ENCODE data around the gene TRAPPC14.

The TRAPPC14 gene

DNA sequence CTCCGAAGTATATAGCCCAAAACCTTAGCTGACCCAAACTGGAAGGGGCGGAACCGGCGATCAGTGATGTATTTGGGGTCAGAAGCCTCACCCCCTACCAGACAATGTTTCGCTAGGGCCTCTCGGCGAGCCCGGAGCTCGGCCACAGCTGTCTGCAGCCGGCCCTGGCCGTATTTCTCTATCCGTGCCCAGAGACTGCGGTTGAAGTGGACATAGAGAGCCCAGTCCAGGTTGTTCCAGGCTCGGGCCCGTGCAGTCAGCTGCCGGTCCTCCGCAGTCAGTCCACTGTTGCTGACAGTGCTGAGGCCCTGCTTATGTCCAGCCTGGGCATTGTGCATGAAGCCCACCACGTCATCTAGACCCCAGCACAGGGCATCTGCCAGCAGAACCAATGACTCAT lies 1.5 kb upstream of the TRAPPC14 start:
- H2AFZ ChIP-seq (ENCODE audit: low read depth, low read length, severe bottlenecking), result no peak overlapping the region
- no peaks in the 10 kb centered on the region for H4K20me1 ChIP-seq (ENCODE audit: low read depth, low read length)
- H3F3A ChIP-seq (ENCODE audit: insufficient read depth), result peaks cover 20% of the 10 kb centered on the region
- H3K9me3 ChIP-seq (ENCODE audit: insufficient read depth, low read length), result no peaks in the 10 kb centered on the region
- no peak overlapping the region for H3K4me3 ChIP-seq (ENCODE audit: insufficient read depth, low read length, poor library complexity, severe bottlenecking)
- H3K9ac ChIP-seq (ENCODE audit: low read length), result no peak overlapping the region
- no peak for TF ChIP-seq EZH2phosphoT487 (conservative IDR thresholded peaks at IDR 0.05; ENCODE audit: low read length)
- TF ChIP-seq, protein P1, sequence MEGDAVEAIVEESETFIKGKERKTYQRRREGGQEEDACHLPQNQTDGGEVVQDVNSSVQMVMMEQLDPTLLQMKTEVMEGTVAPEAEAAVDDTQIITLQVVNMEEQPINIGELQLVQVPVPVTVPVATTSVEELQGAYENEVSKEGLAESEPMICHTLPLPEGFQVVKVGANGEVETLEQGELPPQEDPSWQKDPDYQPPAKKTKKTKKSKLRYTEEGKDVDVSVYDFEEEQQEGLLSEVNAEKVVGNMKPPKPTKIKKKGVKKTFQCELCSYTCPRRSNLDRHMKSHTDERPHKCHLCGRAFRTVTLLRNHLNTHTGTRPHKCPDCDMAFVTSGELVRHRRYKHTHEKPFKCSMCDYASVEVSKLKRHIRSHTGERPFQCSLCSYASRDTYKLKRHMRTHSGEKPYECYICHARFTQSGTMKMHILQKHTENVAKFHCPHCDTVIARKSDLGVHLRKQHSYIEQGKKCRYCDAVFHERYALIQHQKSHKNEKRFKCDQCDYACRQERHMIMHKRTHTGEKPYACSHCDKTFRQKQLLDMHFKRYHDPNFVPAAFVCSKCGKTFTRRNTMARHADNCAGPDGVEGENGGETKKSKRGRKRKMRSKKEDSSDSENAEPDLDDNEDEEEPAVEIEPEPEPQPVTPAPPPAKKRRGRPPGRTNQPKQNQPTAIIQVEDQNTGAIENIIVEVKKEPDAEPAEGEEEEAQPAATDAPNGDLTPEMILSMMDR (IDR thresholded peaks at IDR 0.05; ENCODE audit: insufficient read depth, low read length, poor library complexity, severe bottlenecking), result no peak
- peaks cover 13% of the 10 kb centered on the region for H3K79me2 ChIP-seq (ENCODE audit: insufficient read depth, low read length)
- H3K27ac ChIP-seq (ENCODE audit: low read depth, low read length), result no peak overlapping the region
- H3K27me3 ChIP-seq (ENCODE audit: low read length), result no peaks in the 10 kb centered on the region
- no peaks in the 10 kb centered on the region for H3K36me3 ChIP-seq (ENCODE audit: low read length)
- no peak overlapping the region for H3K4me2 ChIP-seq (ENCODE audit: low read depth, low read length, poor library complexity, severe bottlenecking)
- no peaks in the 10 kb centered on the region for H3K9me2 ChIP-seq (replicated peaks; ENCODE audit: insufficient read depth, low read length)

DNA sequence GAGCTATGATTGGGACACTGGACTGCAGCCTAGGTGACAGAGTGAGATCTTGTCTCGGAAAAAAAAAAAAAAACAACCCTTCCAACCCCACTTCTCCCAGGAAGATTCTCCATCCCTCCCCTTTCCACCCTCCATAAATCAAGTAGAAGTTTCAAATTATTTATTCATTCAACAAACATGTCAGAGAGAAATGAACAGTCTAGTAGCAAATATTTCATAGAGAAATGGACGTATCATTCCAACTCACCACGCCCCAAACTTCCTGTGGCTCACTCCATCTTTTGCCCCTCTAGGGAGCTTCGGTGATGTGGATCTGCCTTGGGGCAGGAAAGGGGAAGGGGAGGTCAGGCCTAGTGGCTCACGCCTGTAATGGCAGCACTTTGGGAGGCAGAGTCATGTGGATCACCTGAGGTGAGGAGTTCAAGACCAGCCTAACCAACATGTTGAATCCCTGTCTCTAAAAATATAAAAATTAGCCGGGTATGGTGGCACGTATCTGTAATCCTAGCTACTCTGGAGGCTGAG lies 638 bp upstream of the TRAPPC14 start:
- H3K9ac ChIP-seq (ENCODE audit: low read length), result peak overlapping the region; percentile 92
- H3K9me3 ChIP-seq (ENCODE audit: insufficient read depth, low read length), result no peaks in the 10 kb centered on the region
- peaks cover 13% of the 10 kb centered on the region for H3K79me2 ChIP-seq (ENCODE audit: insufficient read depth, low read length)
- H2AFZ ChIP-seq (ENCODE audit: low read depth, low read length, severe bottlenecking), result peak overlapping the region; percentile 74
- H4K20me1 ChIP-seq (ENCODE audit: low read depth, low read length), result no peaks in the 10 kb centered on the region
- H3K4me2 ChIP-seq (ENCODE audit: low read depth, low read length, poor library complexity, severe bottlenecking), result peak overlapping the region; percentile 89
- peaks cover 23% of the 10 kb centered on the region for H3F3A ChIP-seq (ENCODE audit: insufficient read depth)
- peak overlapping the region; percentile 70 for H3K27ac ChIP-seq (ENCODE audit: low read depth, low read length)
- peak overlapping the region; percentile 95 for H3K4me3 ChIP-seq (ENCODE audit: insufficient read depth, low read length, poor library complexity, severe bottlenecking)
- H3K27me3 ChIP-seq (ENCODE audit: low read length), result no peaks in the 10 kb centered on the region
- H3K36me3 ChIP-seq (ENCODE audit: low read length), result no peaks in the 10 kb centered on the region
- no peaks in the 10 kb centered on the region for H3K9me2 ChIP-seq (replicated peaks; ENCODE audit: insufficient read depth, low read length)
- TF ChIP-seq, protein P1 (IDR thresholded peaks at IDR 0.05; ENCODE audit: insufficient read depth, low read length, poor library complexity, severe bottlenecking), result no peak
- TF ChIP-seq EZH2phosphoT487 (conservative IDR thresholded peaks at IDR 0.05; ENCODE audit: low read length), result no peak

DNA sequence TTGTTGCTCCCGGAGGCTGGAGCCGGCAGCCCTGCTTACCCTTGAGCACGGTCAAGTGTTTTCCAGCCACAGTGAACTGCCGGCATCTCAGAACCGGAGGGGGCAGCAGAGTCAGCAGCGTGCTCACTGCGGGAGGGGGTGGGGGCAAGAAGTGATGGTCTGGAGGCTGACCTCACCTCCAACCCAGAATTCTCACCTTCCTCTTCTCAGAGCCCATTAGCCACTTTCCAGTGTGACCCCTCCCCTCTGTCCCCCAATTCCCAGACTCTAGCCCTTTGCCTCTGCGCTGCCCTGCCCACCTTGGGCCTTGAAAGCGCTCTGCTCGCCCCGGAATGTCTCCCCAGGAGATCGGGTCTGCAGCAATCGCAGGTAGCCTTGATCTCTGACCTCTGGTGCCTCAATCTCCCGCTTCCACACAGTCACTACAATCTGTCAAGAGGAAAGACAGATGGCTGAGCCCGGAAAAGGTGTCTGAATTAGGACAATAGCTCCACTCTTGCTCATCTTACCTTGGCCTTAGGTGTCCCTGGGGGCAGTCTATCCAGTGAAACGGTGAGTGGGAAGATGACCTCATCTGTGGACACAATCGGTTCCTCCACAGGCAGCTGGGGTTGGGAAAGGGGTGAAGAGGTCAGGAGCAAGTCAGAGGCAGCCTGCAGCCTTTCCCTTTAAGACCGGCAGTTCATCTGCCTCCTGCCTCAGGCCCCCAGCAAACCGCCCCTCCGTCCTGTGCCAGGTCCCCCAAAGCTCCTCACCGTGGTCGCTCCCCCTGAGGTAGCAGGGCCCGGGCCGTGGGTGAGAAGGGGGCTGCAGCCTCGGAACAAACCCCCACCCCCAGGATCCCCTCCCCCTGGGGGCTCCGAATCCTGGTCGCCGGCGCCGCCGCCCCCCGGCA lies 942 bp downstream of the TRAPPC14 start:
- peak overlapping the region; percentile 70 for H3K27ac ChIP-seq (ENCODE audit: low read depth, low read length)
- H3K4me3 ChIP-seq (ENCODE audit: insufficient read depth, low read length, poor library complexity, severe bottlenecking), result peak overlapping the region; percentile 95
- H3K9me2 ChIP-seq (replicated peaks; ENCODE audit: insufficient read depth, low read length), result no peaks in the 10 kb centered on the region
- peak overlapping the region; percentile 89 for H3K4me2 ChIP-seq (ENCODE audit: low read depth, low read length, poor library complexity, severe bottlenecking)
- H3F3A ChIP-seq (ENCODE audit: insufficient read depth), result peaks cover 38% of the 10 kb centered on the region
- TF ChIP-seq, protein P1 (IDR thresholded peaks at IDR 0.05; ENCODE audit: insufficient read depth, low read length, poor library complexity, severe bottlenecking), result peak; percentile 43
- no peak for TF ChIP-seq EZH2phosphoT487 (conservative IDR thresholded peaks at IDR 0.05; ENCODE audit: low read length)
- H3K27me3 ChIP-seq (ENCODE audit: low read length), result no peaks in the 10 kb centered on the region
- H4K20me1 ChIP-seq (ENCODE audit: low read depth, low read length), result no peaks in the 10 kb centered on the region
- H3K79me2 ChIP-seq (ENCODE audit: insufficient read depth, low read length), result peaks cover 13% of the 10 kb centered on the region
- peak overlapping the region; percentile 92 for H3K9ac ChIP-seq (ENCODE audit: low read length)
- no peak overlapping the region for H2AFZ ChIP-seq (ENCODE audit: low read depth, low read length, severe bottlenecking)
- no peaks in the 10 kb centered on the region for H3K9me3 ChIP-seq (ENCODE audit: insufficient read depth, low read length)
- no peaks in the 10 kb centered on the region for H3K36me3 ChIP-seq (ENCODE audit: low read length)

Data from SU-DHL-6 (cell line).